Smooth muscle cell (in vitro differentiated cells): ENCODE data around the gene PHC2. TPM values are rescaled to one million over a fixed set of nuclear protein-coding genes. Genes with fewer than 3 reads are reported as not detected.

Experiments used
- DNase-seq: peaks from one replicate; lab custom pipeline; 2025; ENCODE audit not compliant: unreplicated experiment; lab: John Stamatoyannopoulos, UW
- H2AFZ ChIP-seq: fragments of 200-600 bp; sonication (generic); 2 replicates; pipeline ENCODE4 v1.6.0; 2016; ENCODE audit warnings: antibody characterized with exemption, low read depth, mild to moderate bottlenecking
- H3F3A ChIP-seq: fragments of 200-600 bp; sonication (generic); 2 replicates; pipeline ENCODE4 v1.6.0; 2017; ENCODE audit warnings: antibody characterized with exemption, low read depth
- H3K27ac ChIP-seq: fragments of 200-600 bp; sonication (generic); 2 replicates; pipeline ENCODE4 v1.5.1; 2016; ENCODE audit warnings: low read depth, mild to moderate bottlenecking
- H3K27me3 ChIP-seq: fragments of 200-600 bp; sonication (generic); 2 replicates; pipeline ENCODE4 v1.6.1; 2016; ENCODE audit warnings: low read depth, mild to moderate bottlenecking
- H3K36me3 ChIP-seq: fragments of 200-600 bp; sonication (generic); 2 replicates; pipeline ENCODE4 v1.5.1; 2016; ENCODE audit warnings: low read depth
- H3K4me1 ChIP-seq: fragments of 200-600 bp; sonication (generic); 2 replicates; pipeline ENCODE4 v1.5.1; 2016; ENCODE audit warnings: low read depth
- H3K4me2 ChIP-seq: fragments of 200-600 bp; sonication (generic); 2 replicates; pipeline ENCODE4 v1.6.0; 2016; ENCODE audit warnings: mild to moderate bottlenecking
- H3K4me3 ChIP-seq: fragments of 200-600 bp; sonication (generic); 2 replicates; pipeline ENCODE4 v1.5.1; 2016; ENCODE audit warnings: mild to moderate bottlenecking
- H3K79me2 ChIP-seq: fragments of 200-600 bp; sonication (generic); 2 replicates; pipeline ENCODE4 v1.6.0; 2016; ENCODE audit warnings: low read depth, mild to moderate bottlenecking
- H3K9ac ChIP-seq: fragments of 200-600 bp; sonication (generic); 2 replicates; pipeline ENCODE4 v1.6.0; 2016; ENCODE audit warnings: low read depth
- H3K9me3 ChIP-seq: fragments of 200-600 bp; sonication (generic); replicated peaks from 2 replicates; pipeline ENCODE4 v1.5.1; 2016; ENCODE audit warnings: low read depth
- H4K20me1 ChIP-seq: fragments of 200-600 bp; sonication (generic); 2 replicates; pipeline ENCODE4 v1.6.0; 2016; ENCODE audit warnings: low read depth
- CTCF ChIP-seq: fragments of 200-600 bp; sonication (generic); IDR thresholded peaks from 2 replicates; pipeline ENCODE4 v1.5.1; 2017; ENCODE audit warnings: borderline replicate concordance, mild to moderate bottlenecking, antibody characterized with exemption; ENCODE audit not compliant: insufficient read depth, poor library complexity, severe bottlenecking
- WGBS: methylation state at CpG from one replicate; pipeline ENCODE4 v1.1.7; 2016; ENCODE audit warnings: low lambda C conversion rate; 5-methylcytosine and 5-hydroxymethylcytosine counted together
- polyA plus RNA-seq: library from polyadenylated mRNA; unstranded; fragments of >200 nt; fragmentation: Nextera tagmentation; extraction: Ambion mirVana; gene quantifications from 2 replicates; pipeline ENCODE4 v1.2.1, GENCODE V29; 2016
- total RNA-seq: library from RNA; depleted of rRNA; stranded (reverse); fragments of >200 nt; gene quantifications from 2 replicates; pipeline ENCODE4 v1.2.3, GENCODE V29; 2014

Gene PHC2
- total and polyA plus RNA-seq, 2 experiments from 2014 or later = 42.4 to 109 TPM

GRCh38 chr1:33329600-33330305, 101.1 kb downstream of the PHC2 start:
- Histone ChIP-seq H3K9ac (no peak overlapping the region), H3K79me2 (peaks cover 42% of the 10 kb centered on the region), H3K4me1 (peaks cover 8% of the 10 kb centered on the region), H2AFZ (no peak overlapping the region), H3K27ac (peak overlapping the region; percentile 55), H3K4me2 (no peak overlapping the region), H3K9me3 (no peaks in the 10 kb centered on the region), H4K20me1 (peaks cover 100% of the 10 kb centered on the region), H3K4me3 (no peak overlapping the region), H3K36me3 (peaks cover 15% of the 10 kb centered on the region), H3F3A (peaks cover 12% of the 10 kb centered on the region), H3K27me3 (no peaks in the 10 kb centered on the region)
- no peak for DNase-seq
- TF ChIP-seq CTCF = no peak
- whole genome bisulfite sequencing = 96% methylated on average over 19 of the region's 19 CpGs

DNA sequence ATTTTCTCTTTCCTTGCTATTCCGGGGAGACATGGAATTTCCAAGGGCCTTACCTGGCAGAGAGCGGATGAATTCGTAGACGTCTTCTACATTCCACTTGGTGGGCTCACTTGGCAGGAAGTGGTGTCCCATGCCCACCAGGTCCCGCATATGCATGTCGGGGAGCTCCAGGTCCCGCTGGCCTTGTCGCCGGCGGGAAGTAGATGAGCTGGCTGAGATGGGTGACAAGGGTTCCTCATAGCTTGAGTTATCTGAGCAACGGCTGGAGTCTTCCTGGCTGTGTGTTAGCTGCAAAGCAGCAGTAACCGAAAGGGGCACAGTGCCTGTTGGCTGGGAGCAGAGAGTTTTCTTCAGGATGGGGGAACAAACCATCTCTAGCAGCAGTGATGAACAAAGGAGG, 102.1 kb downstream of the PHC2 start:
- H3K36me3 ChIP-seq = peaks cover 15% of the 10 kb centered on the region
- no peak for TF ChIP-seq CTCF
- H4K20me1 ChIP-seq = peaks cover 100% of the 10 kb centered on the region
- H3K9me3 ChIP-seq = no peaks in the 10 kb centered on the region
- no peak overlapping the region for H3K4me2 ChIP-seq
- no peaks in the 10 kb centered on the region for H3K27me3 ChIP-seq
- H3K79me2 ChIP-seq = peaks cover 33% of the 10 kb centered on the region
- 96% methylated on average over 12 of the region's 12 CpGs for WGBS
- no peak for DNase-seq
- no peak overlapping the region for H2AFZ ChIP-seq
- peaks cover 16% of the 10 kb centered on the region for H3F3A ChIP-seq
- peak overlapping the region; percentile 55 for H3K27ac ChIP-seq
- no peaks in the 10 kb centered on the region for H3K4me1 ChIP-seq
- H3K9ac ChIP-seq = no peak overlapping the region
- H3K4me3 ChIP-seq = no peak overlapping the region

DNA sequence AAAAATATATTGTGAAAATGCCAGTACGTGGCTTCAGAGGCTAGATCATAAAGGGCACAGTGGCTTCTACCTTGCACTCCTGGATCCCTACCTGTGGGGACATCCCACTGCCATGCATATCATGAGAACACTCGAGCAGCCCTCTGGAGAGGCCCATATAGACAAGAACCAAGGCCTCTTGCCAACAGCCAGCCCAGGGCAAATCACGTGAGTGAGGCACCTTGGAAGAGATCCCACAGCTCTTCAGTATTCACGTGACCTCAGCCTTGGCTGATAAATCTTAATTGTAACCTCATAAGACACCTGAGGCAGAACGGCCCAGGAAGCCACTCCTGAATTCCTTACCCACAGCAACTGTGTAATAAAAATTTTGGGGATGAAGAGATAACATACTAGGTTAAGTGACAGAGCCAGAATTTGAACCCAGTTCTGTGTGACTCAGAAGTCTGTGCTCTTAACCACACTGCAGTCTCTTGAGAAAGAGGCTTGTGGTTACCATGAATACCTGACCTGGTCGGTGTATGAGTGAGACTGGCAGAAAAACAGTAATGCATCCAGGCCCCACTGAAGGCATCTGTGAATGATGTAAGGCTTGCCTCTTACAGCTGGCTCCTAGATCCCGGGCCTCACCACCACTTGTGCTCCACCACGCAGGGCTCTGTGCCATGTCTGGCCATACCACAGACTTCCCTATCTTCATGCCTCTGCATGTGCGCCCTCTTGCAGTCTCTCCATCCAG, 103.1 kb downstream of the PHC2 start:
- Histone ChIP-seq H3K4me3 (no peak overlapping the region), H3K27me3 (no peaks in the 10 kb centered on the region), H3K9me3 (no peaks in the 10 kb centered on the region), H3K27ac (peak overlapping the region; percentile 55), H3F3A (peaks cover 16% of the 10 kb centered on the region), H3K9ac (no peak overlapping the region), H3K36me3 (peaks cover 15% of the 10 kb centered on the region), H3K4me2 (no peak overlapping the region), H4K20me1 (peaks cover 100% of the 10 kb centered on the region), H3K79me2 (peaks cover 22% of the 10 kb centered on the region), H3K4me1 (no peaks in the 10 kb centered on the region), H2AFZ (no peak overlapping the region)
- TF ChIP-seq CTCF = no peak
- 69% methylated on average over 9 of the region's 9 CpGs for WGBS
- no peak for DNase-seq
